Measurements from ENCODE around the gene TMEM126B. TPM values are rescaled to one million over a fixed set of nuclear protein-coding genes. Genes with fewer than 3 reads are reported as not detected.
A peak's percentile ranks its signal among the peaks of the same experiment; 100 is the strongest.
"Not testable (repeated sequence)": the region's sequence is repeated elsewhere in the genome, so short reads cannot be mapped to it uniquely, and the experiment has no call there.

TMEM126B gene
- total RNA-seq, 1 donor from 2014 or later: 34.1 TPM

DNA sequence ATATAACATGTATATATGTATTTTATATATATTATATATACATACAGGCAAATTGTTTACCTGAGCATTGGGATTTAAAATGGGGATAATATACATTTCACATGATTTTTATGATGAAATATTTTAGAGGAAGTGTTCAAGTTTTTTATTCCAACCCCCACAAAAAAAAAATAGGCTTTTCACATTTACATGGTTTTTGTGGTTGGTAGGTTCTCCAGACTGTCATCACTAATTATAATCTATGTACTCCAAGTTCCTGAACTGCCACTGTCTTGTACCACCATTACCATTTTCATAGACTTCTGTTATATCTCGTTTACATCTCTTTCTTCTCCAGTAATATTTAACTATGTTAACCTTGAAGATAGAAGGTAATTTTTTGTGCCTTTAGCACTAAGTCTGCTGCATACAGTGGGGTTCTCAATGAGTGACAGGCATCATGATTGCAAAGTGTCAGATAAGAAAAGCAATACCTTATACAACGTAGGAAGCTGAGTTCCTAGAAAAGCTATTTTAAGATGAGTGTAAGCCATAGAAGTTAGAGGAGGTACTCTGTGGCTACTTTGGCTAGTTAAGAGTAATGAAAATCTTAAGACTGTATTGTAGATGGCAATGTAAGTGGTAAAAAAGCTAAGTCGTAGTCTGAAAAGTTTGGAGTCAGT is 24.5 kb downstream of the TMEM126B start:
- no peaks in the 10 kb centered on the region for H3K9me3 ChIP-seq
- TF ChIP-seq CTCF (IDR thresholded peaks at IDR 0.05) (no peak), POLR2AphosphoS5 (IDR thresholded peaks at IDR 0.05; ENCODE audit: insufficient read depth in 1 of 2, low read depth in 1 of 2) (no peak), POLR2A (IDR thresholded peaks at IDR 0.05) (no peak)
- H3K27me3 ChIP-seq: no peaks in the 10 kb centered on the region
- H3K4me3 ChIP-seq: no peak overlapping the region
- intact Hi-C loops (cut with DNase I): no loop called here
- H3K36me3 ChIP-seq: peaks cover 0 to 14% of the 10 kb centered on the region in 2 donors
- DNase-seq (ENCODE audit: extremely low spot score in 2 of 2): no peak
- H3K27ac ChIP-seq: no peak overlapping the region
- peaks cover 19% of the 10 kb centered on the region for H3K4me1 ChIP-seq

DNA sequence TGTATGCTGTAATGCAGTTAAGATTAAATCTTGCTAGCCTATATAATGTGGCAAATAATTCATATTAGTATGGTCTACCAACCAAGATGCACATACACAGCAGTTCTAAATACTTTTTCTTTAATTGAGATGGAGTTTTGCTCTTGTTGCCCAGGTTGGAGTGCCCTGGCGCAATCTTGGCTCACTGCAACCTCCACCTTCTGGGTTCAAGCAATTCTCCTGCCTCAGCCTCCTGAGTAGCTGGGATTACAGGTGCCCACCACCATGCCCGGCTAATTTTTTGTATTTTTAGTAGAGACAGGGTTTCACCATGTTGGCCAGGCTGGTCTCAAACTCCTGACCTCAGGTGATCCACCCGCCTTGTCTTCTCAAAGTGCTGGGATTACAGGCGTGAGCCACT is 25.9 kb downstream of the TMEM126B start:
- H3K27me3 ChIP-seq; H3K4me3 ChIP-seq; H3K9me3 ChIP-seq; DNase-seq (ENCODE audit: extremely low spot score in 2 of 2); H3K27ac ChIP-seq; intact Hi-C loops (cut with DNase I): not testable (repeated sequence)
- Histone ChIP-seq H3K36me3 (peaks cover 0 to 21% of the 10 kb centered on the region in 2 donors), H3K4me1 (peaks cover 20% of the 10 kb centered on the region)

DNA sequence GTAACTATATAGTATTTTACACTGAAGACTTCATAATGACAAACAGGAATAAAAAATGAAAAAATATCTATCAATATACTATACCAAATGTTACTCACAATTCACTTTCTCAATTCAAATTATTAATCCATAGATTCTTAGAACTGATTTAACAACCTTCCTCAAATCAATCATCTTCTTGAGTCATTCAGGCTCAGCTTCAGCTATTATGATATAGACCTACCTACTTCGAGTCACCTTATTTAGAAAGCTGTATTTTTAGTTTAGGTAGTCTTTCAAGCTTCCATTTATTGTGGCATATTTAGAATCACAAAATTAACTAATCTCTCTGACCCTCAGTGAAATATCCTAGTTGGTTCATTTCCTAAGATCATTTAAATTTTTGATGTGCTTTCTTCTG is 28.4 kb downstream of the TMEM126B start:
- H3K9me3 ChIP-seq: no peaks in the 10 kb centered on the region
- H3K36me3 ChIP-seq: peaks cover 0 to 28% of the 10 kb centered on the region in 2 donors
- H3K4me3 ChIP-seq: no peak overlapping the region
- intact Hi-C loops (cut with DNase I): no loop called here
- TF ChIP-seq CTCF (IDR thresholded peaks at IDR 0.05) (no peak), POLR2AphosphoS5 (IDR thresholded peaks at IDR 0.05; ENCODE audit: insufficient read depth in 1 of 2, low read depth in 1 of 2) (no peak), POLR2A (IDR thresholded peaks at IDR 0.05) (no peak)
- H3K27ac ChIP-seq: no peak overlapping the region
- no peaks in the 10 kb centered on the region for H3K27me3 ChIP-seq
- peaks cover 41% of the 10 kb centered on the region for H3K4me1 ChIP-seq
- no peak for DNase-seq (ENCODE audit: extremely low spot score in 2 of 2)

- H3K27ac ChIP-seq: no peak overlapping the region
- no peak overlapping the region for H3K4me3 ChIP-seq
- TF ChIP-seq POLR2AphosphoS5 (IDR thresholded peaks at IDR 0.05; ENCODE audit: insufficient read depth in 1 of 2, low read depth in 1 of 2): no peak
- TF ChIP-seq CTCF (IDR thresholded peaks at IDR 0.05): no peak
- TF ChIP-seq POLR2A (IDR thresholded peaks at IDR 0.05): no peak
- no peaks in the 10 kb centered on the region for H3K27me3 ChIP-seq
- intact Hi-C loops (cut with DNase I): no loop called here
- peaks cover 0 to 26% of the 10 kb centered on the region in 2 donors for H3K36me3 ChIP-seq
- peaks cover 55% of the 10 kb centered on the region for H3K4me1 ChIP-seq
- DNase-seq (ENCODE audit: extremely low spot score in 2 of 2): no peak
- no peaks in the 10 kb centered on the region for H3K9me3 ChIP-seq
Measured at GRCh38 chr11:85658180-85658579, 29.8 kb downstream of the TMEM126B start.

- TF ChIP-seq CTCF (IDR thresholded peaks at IDR 0.05): no peak
- TF ChIP-seq POLR2AphosphoS5 (IDR thresholded peaks at IDR 0.05; ENCODE audit: insufficient read depth in 1 of 2, low read depth in 1 of 2): no peak
- TF ChIP-seq POLR2A (IDR thresholded peaks at IDR 0.05): no peak
- peak overlapping the region; percentile 89 to 92 for H3K4me3 ChIP-seq
- no peaks in the 10 kb centered on the region for H3K27me3 ChIP-seq
- peaks cover 63% of the 10 kb centered on the region for H3K4me1 ChIP-seq
- H3K36me3 ChIP-seq: peaks cover 0 to 25% of the 10 kb centered on the region in 2 donors
- DNase-seq (ENCODE audit: extremely low spot score in 2 of 2): no peak
- intact Hi-C loops (cut with DNase I): no loop called here
- no peaks in the 10 kb centered on the region for H3K9me3 ChIP-seq
- H3K27ac ChIP-seq: no peak overlapping the region
Measured at GRCh38 chr11:85661972-85662664, 33.7 kb downstream of the TMEM126B start.

Data from vagina (tissue), 2 donors.